Esophagus (tissue), 2 donors: ENCODE data around the gene PAK5. TPM values are rescaled to one million over a fixed set of nuclear protein-coding genes. Genes with fewer than 3 reads are reported as not detected.

Source experiments
- H3K27ac ChIP-seq, 2 donors: one replicate each; pipeline ENCODE4 v1.5.1; 2013; ENCODE audit warnings: low read depth in 2 of 2, mild to moderate bottlenecking in 2 of 2, inconsistent platforms in 1 of 2, low read length in 1 of 2, moderate library complexity in 1 of 2
- H3K27me3 ChIP-seq, 2 donors: one replicate each; pipeline ENCODE4 v1.6.1; 2013; ENCODE audit warnings: low read length in 2 of 2, control low read depth in 1 of 2, mild to moderate bottlenecking in 1 of 2; ENCODE audit not compliant: insufficient read depth in 2 of 2, control insufficient read depth in 1 of 2
- H3K36me3 ChIP-seq, 2 donors: one replicate each; pipeline ENCODE4 v1.6.1; 2013; ENCODE audit warnings: low read length in 1 of 2; ENCODE audit not compliant: control insufficient read depth in 2 of 2, insufficient read depth in 2 of 2
- H3K4me1 ChIP-seq, 2 donors: one replicate each; pipeline ENCODE4 v1.6.1; 2013; ENCODE audit warnings: low read length in 1 of 2; ENCODE audit not compliant: control insufficient read depth in 2 of 2, insufficient read depth in 2 of 2
- H3K4me3 ChIP-seq, 2 donors: one replicate each; pipeline ENCODE4 v1.5.1; 2013; ENCODE audit warnings: low read length in 2 of 2, mild to moderate bottlenecking in 2 of 2, low read depth in 1 of 2, moderate library complexity in 1 of 2
- H3K9me3 ChIP-seq, 2 donors: one replicate each; pipeline ENCODE4 v1.6.1; 2013; ENCODE audit warnings: mild to moderate bottlenecking in 2 of 2, low read depth in 1 of 2, low read length in 1 of 2, moderate library complexity in 1 of 2; ENCODE audit not compliant: control insufficient read depth in 2 of 2, insufficient read depth in 1 of 2
- WGBS, 2 donors: extraction: QIAGEN DNeasy Blood & Tissue Kit; methylation state at CpG; one replicate each; pipeline ENCODE4 v1.1.7; 2013; 5-methylcytosine and 5-hydroxymethylcytosine counted together
- polyA plus RNA-seq, 2 donors: library from polyadenylated mRNA; stranded (reverse); fragments of 200-250 nt; gene quantifications; one replicate each; pipeline ENCODE4 v1.2.3, GENCODE V29; 2013
- donor health status: healthy with polysubstance abuse.
- donor health status: Bipolar disorder and iron deficiency.

Gene PAK5
- polyA plus RNA-seq, 2 donors: 0.21 to 0.39 TPM

GRCh38 chr20:9516234-9516871 is 322.5 kb downstream of the PAK5 start:
- Histone ChIP-seq H3K27ac (no peak overlapping the region), H3K36me3 (no peaks in the 10 kb centered on the region), H3K27me3 (peaks cover 0 to 5% of the 10 kb centered on the region in 2 donors), H3K4me3 (no peak overlapping the region), H3K4me1 (peaks cover 9 to 11% of the 10 kb centered on the region in 2 donors), H3K9me3 (no peaks in the 10 kb centered on the region)
- 12 to 14% methylated on average over 28 of the region's 28 CpGs for WGBS, 2 donors

- peaks cover 0 to 5% of the 10 kb centered on the region in 2 donors for H3K27me3 ChIP-seq
- no peaks in the 10 kb centered on the region for H3K9me3 ChIP-seq
- no peaks in the 10 kb centered on the region for H3K36me3 ChIP-seq
- H3K4me3 ChIP-seq: no peak overlapping the region
- no peak overlapping the region for H3K27ac ChIP-seq
- peaks cover 9 to 11% of the 10 kb centered on the region in 2 donors for H3K4me1 ChIP-seq
- WGBS, 2 donors: 4% methylated on average over 38 of the region's 38 CpGs
Measured at GRCh38 chr20:9515741-9516233, 323.1 kb downstream of the PAK5 start.

GRCh38 chr20:9515214-9515585 is 323.7 kb downstream of the PAK5 start:
- Histone ChIP-seq H3K27ac (no peak overlapping the region), H3K4me3 (no peak overlapping the region), H3K27me3 (peaks cover 0 to 5% of the 10 kb centered on the region in 2 donors), H3K9me3 (no peaks in the 10 kb centered on the region), H3K36me3 (no peaks in the 10 kb centered on the region), H3K4me1 (peaks cover 9 to 11% of the 10 kb centered on the region in 2 donors)
- WGBS, 2 donors: 6 to 8% methylated on average over 13 of the region's 13 CpGs

- Histone ChIP-seq H3K4me3 (no peak within 1 kb of the TSS), H3K4me1 (peaks cover 9 to 11% of the 10 kb centered on the region in 2 donors)
- WGBS, 2 donors: 3% methylated on average over 38 of the region's 38 CpGs
Measured at GRCh38 chr20:9514461-9515213, 324.2 kb downstream of the PAK5 start, which contains the start of gene LAMP5. Gene LAMP5, plus strand, starts transcription at chr20:9514590. Its CDS starts 263 bp downstream, at chr20:9514853.

GRCh38 chr20:9514072-9514460 is 324.8 kb downstream of the PAK5 start:
- Histone ChIP-seq H3K36me3 (no peaks in the 10 kb centered on the region), H3K4me1 (peaks cover 9 to 11% of the 10 kb centered on the region in 2 donors), H3K27ac (no peak overlapping the region), H3K27me3 (peaks cover 0 to 5% of the 10 kb centered on the region in 2 donors), H3K9me3 (no peaks in the 10 kb centered on the region), H3K4me3 (no peak overlapping the region)
- 6 to 23% methylated on average over 9 of the region's 9 CpGs for WGBS, 2 donors

More at GRCh38 chr20:9514461-9515213, 324.2 kb downstream of the PAK5 start, which contains the start of gene LAMP5:
- H3K27me3 ChIP-seq: peaks cover 0 to 5% of the 10 kb centered on the region in 2 donors
- no peaks in the 10 kb centered on the region for H3K36me3 ChIP-seq
- H3K27ac ChIP-seq: no peak within 1 kb of the TSS
- no peaks in the 10 kb centered on the region for H3K9me3 ChIP-seq

GRCh38 chr20:9510911-9511310 is 328.0 kb downstream of the PAK5 start:
- Histone ChIP-seq H3K9me3 (no peaks in the 10 kb centered on the region), H3K4me3 (no peak overlapping the region), H3K36me3 (no peaks in the 10 kb centered on the region), H3K27ac (no peak overlapping the region), H3K4me1 (peaks cover 6 to 12% of the 10 kb centered on the region in 2 donors), H3K27me3 (peaks cover 7 to 11% of the 10 kb centered on the region in 2 donors)
- 68 to 82% methylated on average over 5 of the region's 5 CpGs for WGBS, 2 donors

GRCh38 chr20:9509246-9509645 is 329.6 kb downstream of the PAK5 start:
- peaks cover 7 to 11% of the 10 kb centered on the region in 2 donors for H3K27me3 ChIP-seq
- no peak overlapping the region for H3K4me3 ChIP-seq
- no peaks in the 10 kb centered on the region for H3K36me3 ChIP-seq
- 37 to 54% methylated on average over 4 of the region's 4 CpGs for WGBS, 2 donors
- H3K27ac ChIP-seq: no peak overlapping the region
- peaks cover 0 to 6% of the 10 kb centered on the region in 2 donors for H3K4me1 ChIP-seq
- H3K9me3 ChIP-seq: no peaks in the 10 kb centered on the region

- Histone ChIP-seq H3K4me3 (no peak overlapping the region), H3K27me3 (peaks cover 7 to 11% of the 10 kb centered on the region in 2 donors), H3K4me1 (peaks cover 0 to 6% of the 10 kb centered on the region in 2 donors), H3K27ac (no peak overlapping the region), H3K9me3 (no peaks in the 10 kb centered on the region), H3K36me3 (no peaks in the 10 kb centered on the region)
- 12 to 25% methylated on average over 28 to 30 of the region's 30 CpGs for WGBS, 2 donors
Measured at GRCh38 chr20:9508696-9509178, 330.1 kb downstream of the PAK5 start.

GRCh38 chr20:9508240-9508661 is 330.6 kb downstream of the PAK5 start:
- 10 to 12% methylated on average over 23 of the region's 23 CpGs for WGBS, 2 donors
- H3K27me3 ChIP-seq: peaks cover 7 to 11% of the 10 kb centered on the region in 2 donors
- H3K4me3 ChIP-seq: no peak overlapping the region

More at GRCh38 chr20:9508240-9508661, 330.6 kb downstream of the PAK5 start:
- Histone ChIP-seq H3K4me1 (peaks cover 0 to 6% of the 10 kb centered on the region in 2 donors), H3K27ac (no peak overlapping the region), H3K9me3 (no peaks in the 10 kb centered on the region), H3K36me3 (no peaks in the 10 kb centered on the region)
